AG09309 (cell line): ENCODE measurements around the gene GOLGB1.
"Not testable (repeated sequence)": the region's sequence is repeated elsewhere in the genome, so short reads cannot be mapped to it uniquely, and the experiment has no call there.

Experiments used
- DNase-seq: peaks from one replicate; pipeline ENCODE4 v3.0.0-alpha.2; 2010; ENCODE audit warnings: low read depth
- H3K4me3 ChIP-seq: 2 replicates; pipeline ENCODE4 v1.5.1; 2011; ENCODE audit warnings: mild to moderate bottlenecking, low read depth, low read length, moderate library complexity; ENCODE audit not compliant: control insufficient read depth
- TF ChIP-seq, protein P1 (sequence below): IDR thresholded peaks from 2 replicates; pipeline ENCODE4 v1.5.1; 2011; ENCODE audit warnings: mild to moderate bottlenecking, low read depth, low read length, inconsistent platforms; ENCODE audit not compliant: insufficient read depth, control insufficient read depth; ENCODE audit errors: missing control alignments

The GOLGB1 gene

DNA sequence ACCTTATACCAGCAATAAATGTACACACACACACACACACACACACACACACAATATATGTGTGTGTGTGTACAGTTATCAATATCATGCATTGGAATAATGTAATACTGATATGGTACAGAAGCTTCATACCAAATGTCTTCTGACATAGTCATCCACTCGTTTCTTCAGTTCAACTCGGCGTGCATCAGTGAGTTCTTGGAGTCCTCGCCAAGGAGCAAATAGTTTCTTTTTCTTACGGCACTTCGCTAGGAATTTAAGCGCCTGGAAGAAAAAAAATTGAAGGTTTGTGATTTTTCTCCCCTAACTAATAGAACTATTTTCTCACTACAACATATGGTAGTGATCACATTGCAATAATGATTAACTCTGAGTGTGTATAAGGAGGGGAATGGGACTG is 32.1 kb upstream of the GOLGB1 start:
- DNase-seq, result no peak
- H3K4me3 ChIP-seq, result no peak overlapping the region
- TF ChIP-seq, protein P1, sequence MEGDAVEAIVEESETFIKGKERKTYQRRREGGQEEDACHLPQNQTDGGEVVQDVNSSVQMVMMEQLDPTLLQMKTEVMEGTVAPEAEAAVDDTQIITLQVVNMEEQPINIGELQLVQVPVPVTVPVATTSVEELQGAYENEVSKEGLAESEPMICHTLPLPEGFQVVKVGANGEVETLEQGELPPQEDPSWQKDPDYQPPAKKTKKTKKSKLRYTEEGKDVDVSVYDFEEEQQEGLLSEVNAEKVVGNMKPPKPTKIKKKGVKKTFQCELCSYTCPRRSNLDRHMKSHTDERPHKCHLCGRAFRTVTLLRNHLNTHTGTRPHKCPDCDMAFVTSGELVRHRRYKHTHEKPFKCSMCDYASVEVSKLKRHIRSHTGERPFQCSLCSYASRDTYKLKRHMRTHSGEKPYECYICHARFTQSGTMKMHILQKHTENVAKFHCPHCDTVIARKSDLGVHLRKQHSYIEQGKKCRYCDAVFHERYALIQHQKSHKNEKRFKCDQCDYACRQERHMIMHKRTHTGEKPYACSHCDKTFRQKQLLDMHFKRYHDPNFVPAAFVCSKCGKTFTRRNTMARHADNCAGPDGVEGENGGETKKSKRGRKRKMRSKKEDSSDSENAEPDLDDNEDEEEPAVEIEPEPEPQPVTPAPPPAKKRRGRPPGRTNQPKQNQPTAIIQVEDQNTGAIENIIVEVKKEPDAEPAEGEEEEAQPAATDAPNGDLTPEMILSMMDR, result no peak

DNA sequence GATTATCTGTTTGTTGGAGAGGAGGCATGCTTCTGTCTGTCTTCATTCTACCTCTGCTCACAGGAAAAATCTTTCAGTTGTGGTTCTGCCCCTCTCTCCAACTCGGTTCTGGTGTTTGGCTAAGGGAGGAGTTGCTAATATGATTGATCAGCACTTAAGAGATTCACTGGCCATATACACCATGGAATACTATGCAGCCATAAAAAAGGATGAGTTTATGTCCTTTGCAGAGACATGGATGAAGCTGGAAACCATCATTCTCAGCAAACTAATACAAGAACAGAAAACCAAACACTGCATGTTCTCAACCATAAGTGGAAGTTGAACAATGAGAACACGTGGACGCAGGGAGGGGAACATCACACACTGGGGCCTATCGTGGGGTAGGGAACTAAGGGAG is 25.6 kb upstream of the GOLGB1 start:
- not testable (repeated sequence) for DNase-seq, H3K4me3 ChIP-seq

DNA sequence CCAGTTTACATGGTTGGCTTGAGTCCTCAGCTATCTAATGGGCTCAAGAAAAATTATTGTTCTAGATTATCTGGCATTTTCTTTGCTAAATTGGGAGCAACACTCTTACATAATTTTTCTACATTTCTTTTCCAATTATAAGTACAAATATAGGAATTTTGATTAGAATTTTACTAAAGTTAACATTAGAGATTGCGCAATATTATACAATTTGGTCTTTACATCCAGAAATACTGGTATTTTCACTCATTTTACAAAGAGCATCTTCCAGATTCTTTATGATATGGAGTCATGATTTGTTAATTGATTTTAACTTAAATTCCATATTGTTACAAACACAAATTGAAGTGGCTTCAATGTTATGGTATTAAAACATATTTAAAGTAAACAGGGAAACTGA is 19.7 kb upstream of the GOLGB1 start:
- no peak overlapping the region for H3K4me3 ChIP-seq
- DNase-seq, result no peak
- TF ChIP-seq, protein P1, result no peak

DNA sequence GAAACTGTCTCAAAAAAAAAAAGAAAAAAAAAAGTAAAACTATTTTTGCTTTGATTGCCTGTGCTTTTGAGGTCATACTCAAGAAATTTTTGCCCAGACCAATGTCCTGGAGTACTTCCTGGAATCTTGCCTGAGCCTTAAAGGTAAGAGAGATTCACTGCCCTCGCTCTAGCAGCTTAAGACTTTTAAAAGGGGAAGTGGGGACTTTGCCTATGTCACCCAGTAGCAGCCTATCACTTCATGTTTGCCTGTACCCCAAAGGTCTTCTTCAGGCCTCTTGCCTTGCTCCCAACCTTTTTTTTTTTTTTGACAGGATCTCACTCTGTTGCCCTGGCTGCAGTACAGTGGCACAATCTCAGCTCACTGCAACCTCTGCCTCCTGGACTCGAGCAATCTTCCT is 18.9 kb upstream of the GOLGB1 start:
- no peak overlapping the region for H3K4me3 ChIP-seq
- TF ChIP-seq, protein P1, result no peak
- no peak for DNase-seq

DNA sequence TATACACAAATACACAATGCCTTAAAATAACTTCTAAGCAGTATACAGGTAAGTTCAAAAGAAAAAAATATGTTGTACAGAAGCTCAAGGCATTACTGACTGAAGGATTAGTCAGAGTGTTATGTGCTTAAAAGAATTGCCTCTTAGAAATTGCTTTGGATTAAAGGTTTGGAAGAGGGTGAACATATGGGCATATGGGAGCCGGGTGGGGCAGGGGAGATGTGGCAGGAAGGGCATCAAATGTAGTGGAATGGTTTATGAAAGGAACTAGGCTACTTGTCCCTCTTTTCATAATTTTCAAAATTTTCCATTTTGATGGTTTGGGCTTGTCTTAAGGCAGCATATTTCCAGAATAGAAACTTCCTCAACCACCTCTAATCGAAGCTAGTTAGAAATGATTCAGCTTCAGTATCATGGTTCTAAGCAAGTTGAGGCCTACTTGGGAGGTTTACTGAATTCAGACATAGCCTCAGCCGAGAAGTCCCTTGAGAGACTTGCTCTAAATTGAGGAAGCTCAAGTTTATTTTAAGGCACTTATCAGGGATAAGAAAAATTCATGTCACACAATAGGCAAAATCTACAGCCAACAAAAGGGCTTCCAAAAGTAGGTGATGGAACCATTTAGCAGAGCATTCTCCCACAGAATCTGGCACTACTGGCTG is 10.1 kb upstream of the GOLGB1 start:
- H3K4me3 ChIP-seq, result no peak overlapping the region
- TF ChIP-seq, protein P1, result no peak
- no peak for DNase-seq

DNA sequence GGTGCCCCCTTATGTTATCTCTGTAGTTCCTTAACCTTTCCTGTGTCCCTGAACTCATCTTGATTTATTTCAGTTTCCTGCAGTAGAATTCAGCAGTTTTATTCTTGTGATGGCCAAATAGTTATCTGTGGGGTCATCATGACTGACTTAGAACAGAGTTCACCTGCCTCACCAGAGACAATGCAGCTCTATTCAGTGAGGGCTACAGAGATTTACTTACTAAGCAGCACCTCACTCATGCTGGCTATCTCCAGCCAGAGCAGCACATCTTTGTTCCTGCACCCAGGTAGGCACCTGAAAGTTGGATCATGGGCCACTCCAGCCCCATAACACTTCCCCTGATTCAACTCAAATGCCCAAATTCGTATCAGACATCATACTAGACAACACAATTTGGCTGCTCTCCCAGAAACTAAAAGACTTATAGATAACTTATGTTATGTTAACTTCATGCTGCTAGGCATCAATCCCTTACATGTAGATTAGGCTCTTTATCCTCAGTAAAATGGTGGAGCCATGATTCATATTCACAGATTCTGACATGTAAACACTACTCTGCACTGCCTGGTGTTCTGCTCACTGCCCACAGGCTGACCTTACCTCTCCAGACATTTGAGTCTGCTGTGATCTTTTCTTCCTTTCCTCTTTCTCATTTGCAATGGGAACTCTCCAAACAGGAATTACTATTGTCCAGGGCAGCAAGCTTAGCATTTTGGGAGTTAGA is 9.3 kb upstream of the GOLGB1 start:
- DNase-seq, result no peak
- TF ChIP-seq, protein P1, result no peak

DNA sequence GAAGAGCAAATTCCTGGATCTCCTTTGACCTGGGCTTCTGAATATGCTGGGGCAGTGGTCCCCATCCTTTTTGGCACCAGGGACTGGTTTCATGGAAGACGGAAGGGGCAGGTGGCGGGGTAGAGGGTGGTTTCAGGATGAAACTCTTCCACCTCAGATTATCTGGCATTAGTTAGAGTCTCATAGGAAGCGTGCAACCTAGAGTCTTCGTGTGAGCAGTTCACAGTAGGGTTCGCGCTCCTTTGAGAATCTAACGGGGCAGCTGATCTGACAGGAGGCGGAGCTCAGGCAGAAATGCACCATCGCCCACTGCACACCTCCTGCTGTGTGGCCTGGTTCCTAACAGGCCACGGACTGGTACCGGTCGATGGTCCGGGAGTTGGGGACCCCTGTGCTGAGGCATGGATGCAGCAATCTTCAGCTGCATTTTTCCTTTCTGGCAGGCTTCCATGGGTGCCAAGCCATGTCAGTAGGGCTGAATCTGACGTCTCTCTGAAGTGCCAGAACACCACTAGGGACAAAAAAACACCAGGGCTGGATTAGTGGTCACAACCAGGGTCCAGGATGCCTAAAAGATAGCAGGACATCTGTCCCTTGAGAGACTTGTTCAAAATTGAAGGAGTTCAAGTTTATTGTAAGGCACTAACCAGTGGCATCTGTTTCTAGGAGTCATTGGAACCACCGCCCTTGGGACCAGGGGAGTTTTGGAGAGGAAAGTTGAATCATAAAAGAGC is 8.4 kb upstream of the GOLGB1 start:
- DNase-seq, result no peak
- TF ChIP-seq, protein P1, result no peak
- no peak overlapping the region for H3K4me3 ChIP-seq

More for the DNA sequence above, 9.3 kb upstream of the GOLGB1 start:
- no peak overlapping the region for H3K4me3 ChIP-seq
